Activated naive CD4-positive, alpha-beta T cell treated with anti-CD3 and anti-CD28 coated beads, Interleukin-2, amount 10 ng/mL, durations not matched to agents 7 days and 5 days (primary cell): ENCODE results near the gene UBE2E3.
"Not testable (repeated sequence)": the region's sequence is repeated elsewhere in the genome, so short reads cannot be mapped to it uniquely, and the experiment has no call there.

ENCODE experiments used
- CTCF ChIA-PET: fragments of 350-600 bp; sonication (Branson Sonifier 250); formaldehyde crosslinking; loops from one replicate; lab custom pipeline; 2021; ENCODE audit warnings: antibody characterized with exemption; lab: Charles Lee
- DNase-seq: peaks from one replicate; pipeline ENCODE4 v3.0.0-alpha.2; 2020
- H3K27ac Mint-ChIP-seq: one replicate; pipeline ENCODE4 v1.8.0; 2021; ENCODE audit warnings: mild to moderate bottlenecking, moderate library complexity, mixed read lengths
- H3K27me3 Mint-ChIP-seq: one replicate; pipeline ENCODE4 v1.8.0; 2021; ENCODE audit warnings: mild to moderate bottlenecking, mixed read lengths
- H3K36me3 Mint-ChIP-seq: one replicate; pipeline ENCODE4 v1.8.0; 2021; ENCODE audit warnings: mixed read lengths
- H3K4me1 Mint-ChIP-seq: one replicate; pipeline ENCODE4 v1.8.0; 2021; ENCODE audit warnings: mixed read lengths
- H3K4me3 Mint-ChIP-seq: one replicate; pipeline ENCODE4 v1.8.0; 2021; ENCODE audit warnings: mild to moderate bottlenecking, moderate library complexity, mixed read lengths
- H3K9me3 Mint-ChIP-seq: one replicate; pipeline ENCODE4 v1.8.0; 2021; ENCODE audit warnings: mixed read lengths

UBE2E3 gene

GRCh38 chr2:181091920-181092319 lies 111.5 kb downstream of the UBE2E3 start:
- DNase-seq, H3K27ac Mint-ChIP-seq, H3K36me3 Mint-ChIP-seq, H3K4me3 Mint-ChIP-seq, H3K4me1 Mint-ChIP-seq: not testable (repeated sequence)
- Mint-ChIP-seq H3K9me3 (peaks cover 27% of the 10 kb centered on the region), H3K27me3 (peaks cover 11% of the 10 kb centered on the region)
- CTCF ChIA-PET = interaction anchor here (0.6 kb wide), 1 partner anchor 143 kb away, joined by 3 read pairs; no protein-coding TSS in a partner anchor

- H3K27me3 Mint-ChIP-seq = no peaks in the 10 kb centered on the region
- H3K36me3 Mint-ChIP-seq = peaks cover 6% of the 10 kb centered on the region
- H3K4me3 Mint-ChIP-seq = no peak overlapping the region
- H3K9me3 Mint-ChIP-seq = peaks cover 27% of the 10 kb centered on the region
- no peak for DNase-seq
- H3K27ac Mint-ChIP-seq = no peak overlapping the region
- CTCF ChIA-PET = interaction anchor here (1.3 kb wide), 1 partner anchor 10 kb away, joined by 5 read pairs; no protein-coding TSS in a partner anchor
- H3K4me1 Mint-ChIP-seq = no peaks in the 10 kb centered on the region
These were observed 115.1 kb downstream of the UBE2E3 start for GRCh38 chr2:181095486-181095885.

- Mint-ChIP-seq H3K4me3 (no peak overlapping the region), H3K27me3 (peaks cover 6% of the 10 kb centered on the region), H3K9me3 (no peaks in the 10 kb centered on the region), H3K4me1 (peaks cover 41% of the 10 kb centered on the region), H3K27ac (no peak overlapping the region), H3K36me3 (peaks cover 5% of the 10 kb centered on the region)
- DNase-seq = no peak
- CTCF ChIA-PET = interaction anchor here (0.7 to 4.4 kb wide), 9 partner anchors 172 to 611 kb away, joined by 3 to 105 read pairs (median 12); partner anchors contain the start of gene ITGA4
These were observed 123.3 kb downstream of the UBE2E3 start for GRCh38 chr2:181103659-181104058.

GRCh38 chr2:181104512-181105115 lies 124.2 kb downstream of the UBE2E3 start:
- no peak for DNase-seq
- Mint-ChIP-seq H3K27ac (no peak overlapping the region), H3K27me3 (peaks cover 6% of the 10 kb centered on the region), H3K9me3 (peaks cover 1% of the 10 kb centered on the region), H3K36me3 (peaks cover 10% of the 10 kb centered on the region), H3K4me3 (no peak overlapping the region), H3K4me1 (peaks cover 46% of the 10 kb centered on the region)
- CTCF ChIA-PET = interaction anchor here (0.6 to 4.4 kb wide), 30 partner anchors 9 to 610 kb away, joined by 3 to 105 read pairs (median 5); partner anchors contain the start of gene ITGA4

- Mint-ChIP-seq H3K27ac (peak overlapping the region; percentile 55), H3K4me3 (no peak overlapping the region), H3K36me3 (peaks cover 17% of the 10 kb centered on the region), H3K27me3 (peaks cover 6% of the 10 kb centered on the region), H3K4me1 (peaks cover 48% of the 10 kb centered on the region), H3K9me3 (peaks cover 5% of the 10 kb centered on the region)
- DNase-seq = no peak
- CTCF ChIA-PET = interaction anchor here (0.8 to 4.4 kb wide), 21 partner anchors 10 to 609 kb away, joined by 3 to 105 read pairs (median 8); partner anchors contain the start of gene ITGA4
These were observed 125.2 kb downstream of the UBE2E3 start for GRCh38 chr2:181105562-181105961.

- CTCF ChIA-PET = interaction anchor here (0.7 to 4.4 kb wide), 12 partner anchors 8 to 370 kb away, joined by 3 to 105 read pairs (median 9); partner anchors contain the start of gene ITGA4
- peaks cover 48% of the 10 kb centered on the region for H3K4me1 Mint-ChIP-seq
- no peak overlapping the region for H3K4me3 Mint-ChIP-seq
- peaks cover 18% of the 10 kb centered on the region for H3K36me3 Mint-ChIP-seq
- peaks cover 5% of the 10 kb centered on the region for H3K9me3 Mint-ChIP-seq
- no peak for DNase-seq
- H3K27ac Mint-ChIP-seq = peak overlapping the region; percentile 55
- peaks cover 6% of the 10 kb centered on the region for H3K27me3 Mint-ChIP-seq
These were observed 125.8 kb downstream of the UBE2E3 start for GRCh38 chr2:181106229-181106628.

GRCh38 chr2:181106789-181107627 lies 126.6 kb downstream of the UBE2E3 start:
- H3K27me3 Mint-ChIP-seq = peaks cover 6% of the 10 kb centered on the region
- peak overlapping the region; percentile 5 for H3K4me3 Mint-ChIP-seq
- H3K4me1 Mint-ChIP-seq = peaks cover 48% of the 10 kb centered on the region
- H3K36me3 Mint-ChIP-seq = peaks cover 18% of the 10 kb centered on the region
- DNase-seq = peak; percentile 37
- H3K9me3 Mint-ChIP-seq = peaks cover 5% of the 10 kb centered on the region
- peak overlapping the region; percentile 87 for H3K27ac Mint-ChIP-seq
- CTCF ChIA-PET = interaction anchor here (0.7 to 4.4 kb wide), 10 partner anchors 9 to 362 kb away, joined by 3 to 105 read pairs (median 8); partner anchors contain the start of gene ITGA4

GRCh38 chr2:181107628-181107945 lies 127.2 kb downstream of the UBE2E3 start:
- Mint-ChIP-seq H3K4me3 (no peak overlapping the region), H3K9me3 (peaks cover 5% of the 10 kb centered on the region), H3K36me3 (peaks cover 18% of the 10 kb centered on the region), H3K4me1 (peaks cover 48% of the 10 kb centered on the region), H3K27me3 (peaks cover 6% of the 10 kb centered on the region), H3K27ac (no peak overlapping the region)
- no peak for DNase-seq
- CTCF ChIA-PET = interaction anchor here (0.7 to 4.1 kb wide), 3 partner anchors 35 to 361 kb away, joined by 3 to 28 read pairs (median 3); no protein-coding TSS in a partner anchor

GRCh38 chr2:181111059-181111458 lies 130.7 kb downstream of the UBE2E3 start:
- H3K9me3 Mint-ChIP-seq = peaks cover 9% of the 10 kb centered on the region
- no peak overlapping the region for H3K4me3 Mint-ChIP-seq
- DNase-seq = no peak
- no peak overlapping the region for H3K27ac Mint-ChIP-seq
- CTCF ChIA-PET = interaction anchor here (0.8 to 3.8 kb wide), 2 partner anchors 11 to 346 kb away, joined by 3 to 15 read pairs; no protein-coding TSS in a partner anchor
- no peaks in the 10 kb centered on the region for H3K27me3 Mint-ChIP-seq
- peaks cover 22% of the 10 kb centered on the region for H3K36me3 Mint-ChIP-seq
- peaks cover 35% of the 10 kb centered on the region for H3K4me1 Mint-ChIP-seq

- no peak overlapping the region for H3K27ac Mint-ChIP-seq
- peaks cover 20% of the 10 kb centered on the region for H3K4me1 Mint-ChIP-seq
- H3K9me3 Mint-ChIP-seq = peaks cover 11% of the 10 kb centered on the region
- H3K4me3 Mint-ChIP-seq = no peak overlapping the region
- DNase-seq = no peak
- CTCF ChIA-PET = interaction anchor here (0.8 to 3.8 kb wide), 2 partner anchors 9 to 11 kb away, joined by 3 to 15 read pairs; no protein-coding TSS in a partner anchor
- H3K27me3 Mint-ChIP-seq = no peaks in the 10 kb centered on the region
- H3K36me3 Mint-ChIP-seq = peaks cover 19% of the 10 kb centered on the region
These were observed 132.5 kb downstream of the UBE2E3 start for GRCh38 chr2:181112916-181113315.
